Fibroblast of the aortic adventitia (primary cell): ENCODE data around the gene ZNF407. TPM values are rescaled to one million over a fixed set of nuclear protein-coding genes. Genes with fewer than 3 reads are reported as not detected.

Experiments used
- DNase-seq: peaks from one replicate; pipeline ENCODE4 v3.0.0-alpha.2; 2010; ENCODE audit warnings: low read depth
- H3K4me3 ChIP-seq: 2 replicates; pipeline ENCODE4 v1.5.1; 2011; ENCODE audit warnings: low read depth, mild to moderate bottlenecking, control low read depth, low read length, moderate library complexity
- total RNA-seq: library from RNA; depleted of rRNA; stranded (reverse); fragments of >200 nt; gene quantifications from 2 replicates; pipeline ENCODE4 v1.2.3, GENCODE V29; 2012; ENCODE audit warnings: low replicate concordance
- TF ChIP-seq, protein P1 (sequence below): IDR thresholded peaks from 2 replicates; pipeline ENCODE4 v1.5.1; 2011; ENCODE audit warnings: mild to moderate bottlenecking, low read length, control low read depth, inconsistent platforms; ENCODE audit not compliant: insufficient read depth

ZNF407 gene
- total RNA-seq, 1 donor, result 21.7 TPM

- TF ChIP-seq, protein P1, sequence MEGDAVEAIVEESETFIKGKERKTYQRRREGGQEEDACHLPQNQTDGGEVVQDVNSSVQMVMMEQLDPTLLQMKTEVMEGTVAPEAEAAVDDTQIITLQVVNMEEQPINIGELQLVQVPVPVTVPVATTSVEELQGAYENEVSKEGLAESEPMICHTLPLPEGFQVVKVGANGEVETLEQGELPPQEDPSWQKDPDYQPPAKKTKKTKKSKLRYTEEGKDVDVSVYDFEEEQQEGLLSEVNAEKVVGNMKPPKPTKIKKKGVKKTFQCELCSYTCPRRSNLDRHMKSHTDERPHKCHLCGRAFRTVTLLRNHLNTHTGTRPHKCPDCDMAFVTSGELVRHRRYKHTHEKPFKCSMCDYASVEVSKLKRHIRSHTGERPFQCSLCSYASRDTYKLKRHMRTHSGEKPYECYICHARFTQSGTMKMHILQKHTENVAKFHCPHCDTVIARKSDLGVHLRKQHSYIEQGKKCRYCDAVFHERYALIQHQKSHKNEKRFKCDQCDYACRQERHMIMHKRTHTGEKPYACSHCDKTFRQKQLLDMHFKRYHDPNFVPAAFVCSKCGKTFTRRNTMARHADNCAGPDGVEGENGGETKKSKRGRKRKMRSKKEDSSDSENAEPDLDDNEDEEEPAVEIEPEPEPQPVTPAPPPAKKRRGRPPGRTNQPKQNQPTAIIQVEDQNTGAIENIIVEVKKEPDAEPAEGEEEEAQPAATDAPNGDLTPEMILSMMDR, result no peak
- H3K4me3 ChIP-seq, result no peak overlapping the region
- DNase-seq, result no peak
These were observed 512.6 kb downstream of the ZNF407 start for GRCh38 chr18:75110311-75110710.

DNA sequence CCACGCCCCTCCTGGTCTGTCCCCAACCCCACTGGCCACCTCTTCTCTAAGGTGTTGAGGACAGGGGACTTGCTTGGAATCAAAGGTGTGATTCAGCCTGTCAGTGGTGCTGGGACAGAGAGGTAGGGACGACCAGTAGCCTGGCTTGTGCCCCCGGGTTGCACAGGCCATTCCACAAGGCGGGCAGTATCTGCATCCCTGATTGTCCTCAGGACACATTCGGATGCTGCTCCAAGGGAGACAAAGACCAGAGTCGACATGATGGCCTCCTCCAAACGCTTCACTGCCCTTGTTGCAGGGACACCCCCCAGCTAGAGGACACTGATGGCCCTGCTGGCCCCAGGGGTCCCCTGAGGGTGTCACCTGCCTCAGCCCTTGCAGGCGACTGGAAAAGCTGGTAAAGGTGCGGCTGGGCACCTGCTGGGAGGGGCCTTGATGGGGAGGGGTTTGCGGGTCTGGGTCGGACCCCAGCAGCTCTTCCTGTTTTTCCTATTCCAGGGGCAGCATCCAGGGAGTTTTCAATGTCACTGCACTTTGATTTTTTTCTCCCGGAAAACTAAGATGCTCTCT lies 513.3 kb downstream of the ZNF407 start:
- TF ChIP-seq, protein P1, result no peak
- no peak for DNase-seq
- no peak overlapping the region for H3K4me3 ChIP-seq

- TF ChIP-seq, protein P1, result no peak
- no peak overlapping the region for H3K4me3 ChIP-seq
- DNase-seq, result no peak
These were observed 514.1 kb downstream of the ZNF407 start for GRCh38 chr18:75111760-75112159.

GRCh38 chr18:75112186-75113096 lies 514.8 kb downstream of the ZNF407 start:
- TF ChIP-seq, protein P1, result no peak
- no peak overlapping the region for H3K4me3 ChIP-seq
- no peak for DNase-seq

- H3K4me3 ChIP-seq, result no peak overlapping the region
- TF ChIP-seq, protein P1, result no peak
- no peak for DNase-seq
These were observed 515.8 kb downstream of the ZNF407 start for GRCh38 chr18:75113455-75113854.

DNA sequence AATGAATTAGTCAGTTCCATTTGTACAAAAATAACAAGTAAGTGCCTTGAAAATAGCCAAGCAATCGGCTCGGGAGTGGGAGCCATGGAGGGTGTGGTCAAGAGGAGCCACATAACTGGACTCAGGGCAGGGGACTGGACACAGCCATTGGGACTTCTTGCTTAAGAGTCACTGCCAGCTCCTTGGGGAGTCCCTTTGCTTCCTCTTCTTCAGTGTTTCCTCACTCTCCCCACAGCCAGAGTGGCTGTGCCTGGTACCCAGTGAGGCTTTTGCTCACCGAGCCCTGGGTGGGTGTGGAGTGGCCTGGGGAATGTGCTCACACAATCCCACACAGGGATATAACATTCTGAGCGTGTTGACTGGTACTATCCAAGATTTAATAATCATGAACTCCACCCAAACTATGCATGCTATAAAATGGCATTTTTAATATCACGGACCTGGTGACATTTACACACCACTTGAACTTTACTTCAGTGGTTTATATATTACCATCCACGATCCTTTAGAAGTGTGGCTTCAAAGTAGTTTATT lies 516.6 kb downstream of the ZNF407 start:
- no peak overlapping the region for H3K4me3 ChIP-seq
- TF ChIP-seq, protein P1, result no peak
- no peak for DNase-seq

Other genes with a start within 250 kb of the ZNF407 start
- gene DIPK1C, start 140.6 kb upstream of the ZNF407 start, total RNA-seq, result not detected in 2 replicates
- gene CNDP2, start 101.5 kb upstream of the ZNF407 start, total RNA-seq, result 38.0 and 75.6 TPM in 2 replicates
- gene CNDP1, start 63.4 kb upstream of the ZNF407 start, total RNA-seq, result not detected in 2 replicates